NCI-H526 treated with DMSO at 0.1 percent for 48 hours (cell line): ENCODE measurements around the gene PDE4C.

Experiments used
- DNase-seq: peaks from one replicate; lab custom pipeline; 2025; lab: John Stamatoyannopoulos, UW

Gene PDE4C

GRCh38 chr19:18254546-18255503, 28.6 kb upstream of the PDE4C start:
- no peak for DNase-seq

DNA sequence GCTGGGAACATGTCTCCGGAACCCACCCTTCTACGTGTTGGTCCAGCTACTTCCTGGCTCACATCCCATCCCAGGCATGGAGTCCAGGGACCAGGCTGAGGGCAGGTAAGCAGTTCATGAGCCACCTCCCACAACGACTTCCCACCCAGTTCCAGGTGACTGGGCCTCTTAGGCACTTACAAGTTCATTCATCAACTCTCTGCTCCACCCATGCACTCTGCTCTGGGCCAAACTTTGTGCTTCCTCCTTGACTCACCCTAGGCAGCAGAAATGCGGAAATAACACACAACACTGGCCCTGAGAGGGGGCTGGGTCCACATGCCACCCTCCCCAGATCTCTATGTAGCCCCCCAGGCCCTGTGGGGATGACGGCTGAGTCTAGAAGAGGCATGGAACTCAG, 27.5 kb upstream of the PDE4C start:
- no peak for DNase-seq

DNA sequence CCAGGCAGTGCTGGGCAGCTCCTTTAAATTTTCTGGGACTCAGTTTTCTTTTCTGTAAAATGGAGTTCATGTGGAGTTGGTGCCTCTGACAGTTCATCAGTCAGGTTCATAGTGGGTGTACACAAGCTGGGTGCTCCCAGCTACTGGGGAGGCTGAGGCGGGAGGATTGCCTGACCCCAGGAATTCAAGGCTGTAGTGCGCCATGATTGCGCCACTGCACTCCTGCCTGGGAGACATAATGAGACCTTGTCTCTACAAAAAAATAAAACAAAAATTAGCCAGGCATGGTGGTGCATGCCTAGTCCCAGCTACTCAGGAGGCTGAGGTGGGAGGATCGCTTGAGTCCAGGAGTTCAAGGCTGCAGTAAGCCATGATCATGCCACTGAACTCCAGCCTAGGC, 26.9 kb upstream of the PDE4C start:
- DNase-seq, result no peak

DNA sequence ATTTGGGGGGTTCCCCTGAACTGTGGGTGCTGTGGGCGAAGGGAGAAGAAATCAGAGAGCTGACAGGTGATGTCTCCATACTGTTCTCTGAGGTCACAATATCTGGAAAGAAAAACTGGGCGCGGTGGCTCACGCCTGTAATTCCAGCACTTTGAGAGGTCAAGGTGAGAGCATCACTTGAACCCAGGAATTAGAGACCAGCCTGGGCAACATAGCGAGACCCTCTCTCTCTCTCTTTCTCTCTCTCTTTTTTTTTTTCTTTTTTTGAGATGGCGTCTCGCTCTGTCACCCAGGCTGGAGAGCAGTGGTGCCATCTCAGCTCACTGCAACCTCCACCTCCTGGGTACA, 26.1 kb upstream of the PDE4C start:
- no peak for DNase-seq

- DNase-seq, result no peak
These were observed 25.5 kb upstream of the PDE4C start for GRCh38 chr19:18251587-18252369.

DNA sequence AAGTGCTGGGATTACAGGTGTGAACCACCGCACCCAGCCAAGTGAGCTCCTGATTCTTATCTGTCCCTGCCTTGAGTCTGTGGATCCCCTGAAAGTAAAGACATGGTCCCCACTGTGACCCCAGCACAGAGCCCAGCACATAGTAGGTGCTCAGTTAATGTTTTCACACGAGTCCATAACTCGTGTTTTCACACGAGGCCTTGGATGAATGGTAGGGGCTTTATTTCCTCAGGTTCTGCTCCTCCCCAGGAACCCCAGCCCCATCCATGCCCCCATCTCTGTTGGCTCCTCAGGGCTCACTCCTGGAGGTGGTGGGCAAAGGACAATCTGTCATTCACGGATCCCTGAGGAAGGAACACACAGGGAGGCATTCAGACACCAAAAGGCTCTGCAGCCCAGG, 23.6 kb upstream of the PDE4C start:
- DNase-seq, result no peak

- no peak for DNase-seq
These were observed 19.1 kb upstream of the PDE4C start for GRCh38 chr19:18245297-18245696.

DNA sequence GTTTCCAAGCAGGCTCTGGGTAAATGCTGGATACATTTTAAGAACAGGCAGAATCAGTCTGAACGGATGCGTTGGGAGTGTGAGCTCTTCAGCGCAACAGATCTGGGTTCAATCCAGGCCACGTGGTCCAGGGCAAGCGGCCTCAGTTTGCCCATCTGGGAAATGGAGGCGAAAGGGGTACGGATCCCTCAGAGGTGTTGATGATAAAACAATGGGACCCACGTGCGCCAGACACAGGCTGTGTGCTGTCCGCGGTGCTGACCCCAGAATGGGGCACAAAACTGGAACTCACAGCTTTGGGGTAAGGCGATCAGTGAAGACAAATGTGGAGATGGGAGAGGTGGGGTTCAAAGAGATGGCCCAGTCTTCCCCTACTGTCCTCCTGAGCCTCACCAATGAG, 13.1 kb upstream of the PDE4C start:
- DNase-seq, result no peak

DNA sequence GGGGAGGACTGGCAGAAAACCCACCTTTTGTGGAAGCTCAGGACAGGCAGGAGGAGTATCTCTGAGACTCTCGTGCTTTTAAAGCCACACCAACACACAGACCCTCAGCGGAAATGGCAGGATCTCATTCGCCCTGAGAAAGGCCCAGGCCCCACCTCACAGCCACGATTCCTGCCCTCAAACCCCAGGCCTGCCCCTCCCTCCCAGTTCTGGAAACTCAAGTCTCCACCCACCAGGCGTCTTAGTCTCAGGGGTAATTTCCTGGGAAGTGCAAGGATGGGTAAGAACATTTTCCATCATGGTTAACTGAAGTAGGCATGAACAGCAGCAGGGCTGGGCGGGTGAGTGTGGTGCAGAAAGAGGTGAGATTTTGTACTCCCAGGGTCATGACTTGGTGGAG, 8.0 kb upstream of the PDE4C start:
- no peak for DNase-seq

GRCh38 chr19:18233224-18233825, 7.1 kb upstream of the PDE4C start:
- DNase-seq, result no peak

- DNase-seq, result peak; percentile 39
These were observed 6.4 kb upstream of the PDE4C start for GRCh38 chr19:18232540-18233223.

GRCh38 chr19:18231775-18232174, 5.5 kb upstream of the PDE4C start:
- DNase-seq, result no peak

GRCh38 chr19:18230941-18231734, 4.9 kb upstream of the PDE4C start:
- no peak for DNase-seq

DNA sequence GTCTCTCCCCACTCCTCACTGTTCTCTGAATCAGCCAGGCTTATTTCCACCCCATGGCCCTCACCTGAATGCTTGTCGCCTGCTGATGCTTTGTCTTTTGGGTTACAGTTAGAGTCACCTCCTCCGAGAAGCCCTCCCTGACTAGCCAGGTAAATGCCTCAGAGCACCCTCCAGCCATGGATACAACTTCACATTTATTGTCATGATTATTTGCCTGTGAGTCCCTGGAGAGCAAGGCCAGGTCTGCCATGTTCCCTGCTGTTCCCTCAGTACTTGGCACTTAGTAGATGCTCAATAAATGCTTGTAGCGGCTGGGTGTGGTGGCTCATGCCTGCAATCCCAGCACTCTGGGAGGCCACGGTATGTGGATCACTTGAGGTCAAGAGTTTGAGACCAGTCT, 3.7 kb upstream of the PDE4C start:
- DNase-seq, result no peak

DNA sequence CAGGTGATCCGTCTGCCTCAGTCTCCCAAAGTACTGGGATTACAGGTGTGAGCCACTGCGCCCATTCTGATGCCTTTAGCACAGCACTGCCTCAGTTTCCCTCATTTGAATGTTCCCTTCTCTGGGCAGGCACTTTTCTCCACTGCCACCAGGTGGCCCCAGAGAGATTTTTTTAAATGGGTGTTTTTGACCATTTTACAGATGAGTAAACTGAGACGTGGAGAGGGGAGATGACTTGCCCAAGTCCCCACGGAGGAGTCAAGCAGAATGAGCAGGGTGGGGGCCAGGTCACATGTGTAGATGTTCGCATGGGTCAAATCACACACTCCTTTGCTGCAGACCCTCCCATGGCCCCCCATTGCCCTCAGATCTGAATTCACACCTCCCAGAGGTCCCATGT, 3.2 kb upstream of the PDE4C start:
- DNase-seq, result no peak

GRCh38 chr19:18227781-18228271, 1.6 kb upstream of the PDE4C start:
- no peak for DNase-seq

DNA sequence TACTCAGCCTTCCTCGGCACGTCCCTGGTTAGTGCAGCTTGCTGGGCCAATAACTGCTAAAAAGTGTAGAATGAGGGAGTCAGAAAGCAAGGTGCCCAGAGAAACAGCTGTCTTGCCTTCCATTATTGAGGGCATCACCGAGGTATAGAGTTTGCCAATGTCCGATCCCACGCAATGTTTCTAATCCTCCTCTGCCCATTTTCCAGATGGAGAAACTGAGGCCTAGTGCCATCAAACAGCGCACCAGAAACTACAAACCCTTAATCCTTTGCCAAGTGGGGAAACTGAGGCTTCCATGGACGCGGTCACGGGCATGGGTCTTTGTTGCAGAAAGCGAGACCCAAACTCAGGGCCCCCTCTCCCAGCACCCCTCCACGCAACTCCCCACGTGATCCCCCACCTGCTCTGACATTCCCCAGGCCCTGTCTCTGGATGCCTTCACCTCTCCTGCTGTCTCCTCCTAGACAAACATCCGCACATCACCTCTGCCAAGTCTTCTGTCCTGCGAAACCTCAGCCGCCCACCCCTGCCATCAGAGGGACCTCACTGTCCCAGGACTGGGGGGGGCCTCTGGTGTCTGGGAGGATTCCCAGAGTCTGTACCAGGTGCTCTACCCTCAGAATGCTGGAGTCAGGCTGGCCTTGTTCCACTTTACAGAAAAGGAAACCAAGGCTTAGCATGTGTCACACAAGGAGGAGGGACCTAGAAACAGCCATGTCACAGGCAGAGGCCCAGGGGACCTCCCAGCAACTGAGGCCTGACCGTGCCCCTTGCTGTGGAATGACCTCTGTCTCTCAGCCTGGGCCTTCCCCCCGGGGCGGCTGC, 930 bp upstream of the PDE4C start:
- no peak for DNase-seq

GRCh38 chr19:18225355-18225701, 910 bp downstream of the PDE4C start:
- no peak for DNase-seq

DNA sequence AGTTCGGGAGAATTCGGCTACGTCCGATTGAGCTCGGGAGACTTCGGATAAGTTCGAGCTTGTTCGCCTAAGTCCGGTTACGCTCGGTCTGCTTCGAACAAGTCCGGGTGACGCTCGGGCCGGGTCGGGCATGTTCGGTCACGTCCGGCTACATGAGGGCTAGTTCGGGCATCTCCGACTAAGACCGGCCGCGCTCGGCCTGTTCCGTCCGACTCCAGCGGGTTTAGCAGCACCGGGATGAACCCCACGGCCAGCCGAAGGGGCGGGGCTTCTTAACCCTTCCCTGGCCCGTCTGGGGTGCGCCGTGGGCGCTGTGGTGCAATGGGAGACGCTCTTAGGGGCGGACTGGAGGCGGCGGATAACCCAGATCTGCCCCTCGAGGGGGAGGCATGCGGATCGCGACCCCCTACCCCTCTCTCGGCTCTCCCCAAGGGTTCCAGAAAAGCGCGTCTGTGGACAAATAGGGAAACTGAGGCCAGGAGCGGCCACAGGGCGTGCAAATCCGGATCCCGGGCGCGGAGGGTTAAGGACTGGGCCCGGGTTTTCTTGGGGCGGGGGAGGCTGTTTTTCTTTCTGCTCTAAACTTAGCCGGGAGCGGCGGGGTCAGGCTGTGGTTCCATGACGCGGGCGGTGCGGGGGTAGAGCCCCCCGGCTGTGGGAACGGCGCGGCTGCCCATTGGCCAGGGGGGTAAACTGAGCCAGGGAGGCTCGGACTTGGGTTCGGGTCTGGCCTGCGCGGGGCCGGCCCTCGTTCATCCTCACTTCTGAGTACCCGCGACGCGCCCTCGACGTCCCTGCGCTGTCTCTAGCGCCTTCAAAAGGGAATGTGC, 1.5 kb downstream of the PDE4C start:
- DNase-seq, result peak; percentile 84
